RCC 7860 (cell line): Measurements from ENCODE around the gene SRSF10.
A peak's percentile ranks its signal among the peaks of the same experiment; 100 is the strongest.
"Not testable (repeated sequence)": the region's sequence is repeated elsewhere in the genome, so short reads cannot be mapped to it uniquely, and the experiment has no call there.

Experiments
- DNase-seq: peaks from one replicate; pipeline ENCODE4 v3.0.0-alpha.2; 2015; ENCODE audit warnings: low spot score
- FAIRE-seq: peaks from 2 replicates; lab custom pipeline; 2012; peaks lifted over from hg19 to GRCh38; lab: Jason Lieb, UNC

Gene SRSF10

GRCh38 chr1:23959461-23960290 lies 20.5 kb downstream of the SRSF10 start, which contains the start of gene PNRC2:
TSS of gene PNRC2 (plus strand) at chr1:23959828. CDS start at chr1:23961458, 1,630 bp downstream.
- DNase-seq = peak; percentile 90
- peak; percentile 85 for FAIRE-seq

- FAIRE-seq = peak; percentile 80
- DNase-seq = peak; percentile 95
Measured at GRCh38 chr1:23958810-23959460, 21.2 kb downstream of the SRSF10 start.

GRCh38 chr1:23958040-23958809 lies 21.9 kb downstream of the SRSF10 start:
- DNase-seq, FAIRE-seq: not testable (repeated sequence)

- no peak for FAIRE-seq
- no peak for DNase-seq
Measured at GRCh38 chr1:23957096-23957495, 23.0 kb downstream of the SRSF10 start.

GRCh38 chr1:23953020-23953419 lies 27.1 kb downstream of the SRSF10 start:
- DNase-seq (peak; percentile 32), FAIRE-seq (no peak)

- FAIRE-seq (no peak), DNase-seq (no peak)
Measured at GRCh38 chr1:23947366-23947765, 32.8 kb downstream of the SRSF10 start.

GRCh38 chr1:23936481-23937176 lies 43.5 kb downstream of the SRSF10 start:
- DNase-seq (no peak), FAIRE-seq (no peak)

- FAIRE-seq (no peak), DNase-seq (peak; percentile 73)
Measured at GRCh38 chr1:23931491-23931880, 48.6 kb downstream of the SRSF10 start.

- DNase-seq = peak; percentile 87
- peak; percentile 93 for FAIRE-seq
Measured at GRCh38 chr1:23930861-23931490, 49.2 kb downstream of the SRSF10 start.

- FAIRE-seq (no peak), DNase-seq (no peak)
Measured at GRCh38 chr1:23930270-23930669, 49.9 kb downstream of the SRSF10 start.

- FAIRE-seq (no peak), DNase-seq (no peak)
Measured at GRCh38 chr1:23928789-23929188, 51.3 kb downstream of the SRSF10 start.

GRCh38 chr1:23927097-23927496 lies 53.0 kb downstream of the SRSF10 start:
- DNase-seq (no peak), FAIRE-seq (no peak)

GRCh38 chr1:23925279-23925678 lies 54.8 kb downstream of the SRSF10 start:
- FAIRE-seq (no peak), DNase-seq (no peak)

GRCh38 chr1:23924601-23925000 lies 55.5 kb downstream of the SRSF10 start:
- DNase-seq (no peak), FAIRE-seq (no peak)

GRCh38 chr1:23923592-23924499 lies 56.3 kb downstream of the SRSF10 start:
- no peak for FAIRE-seq
- DNase-seq = no peak

GRCh38 chr1:23922321-23922943 lies 57.7 kb downstream of the SRSF10 start:
- FAIRE-seq (no peak), DNase-seq (no peak)

- no peak for FAIRE-seq
Measured at GRCh38 chr1:23916209-23917131, 63.7 kb downstream of the SRSF10 start.

GRCh38 chr1:23915466-23915865 lies 64.7 kb downstream of the SRSF10 start:
- DNase-seq = no peak
- no peak for FAIRE-seq

More at GRCh38 chr1:23916209-23917131, 63.7 kb downstream of the SRSF10 start:
- peak; percentile 83 for DNase-seq
